Muscle of arm (tissue), 14 donors: ENCODE results near the gene CERS1. TPM values are rescaled to one million over a fixed set of nuclear protein-coding genes. Genes with fewer than 3 reads are reported as not detected.
A peak's percentile ranks its signal among the peaks of the same experiment; 100 is the strongest.

Source experiments
- DNase-seq: peaks from one replicate; pipeline ENCODE4 v3.0.0-alpha.2; 2013
- long read RNA-seq, 11 donors: transcript quantifications; one replicate each; lab custom pipeline, GENCODE V29; 2026
- polyA plus RNA-seq, 12 donors: library from polyadenylated mRNA; unstranded; fragments of 120-200 nt; gene quantifications; one replicate each; pipeline ENCODE4 v1.2.1, GENCODE V29; 2013; ENCODE audit not compliant: insufficient read length in 12 of 12

Gene CERS1
- polyA plus RNA-seq, result 10 to 100 TPM in 11 of 12 donors, not detected in 1; 15.8 to 49.2 (median 30.5) TPM
- long read RNA-seq, donor 1, partial matches to known transcripts, result 0 of 2 reads
- long read RNA-seq, donor 1, other reads (novel, unspliced or antisense), result 0 of 2 reads
- long read RNA-seq, donor 2, transcript CERS1-204 (8 exons, 2,517 nt), result minor isoform, 6 of 21 reads
- long read RNA-seq, donor 2, transcript CERS1-201 (6 exons, 2,094 nt), result major isoform, 8 of 21 reads
- long read RNA-seq, donor 2, partial matches to known transcripts, result 7 of 21 reads
- long read RNA-seq, donor 2, other reads (novel, unspliced or antisense), result 0 of 21 reads
- long read RNA-seq, donor 3, transcript CERS1-201 (6 exons, 2,094 nt), result major isoform, 6 of 8 reads
- long read RNA-seq, donor 3, partial matches to known transcripts, result 0 of 8 reads
- long read RNA-seq, donor 3, other reads (novel, unspliced or antisense), result 0 of 8 reads
- long read RNA-seq, donor 4, partial matches to known transcripts, result 0 of 2 reads
- long read RNA-seq, donor 4, other reads (novel, unspliced or antisense), result 0 of 2 reads
- long read RNA-seq, donor 5, transcript CERS1-204 (8 exons, 2,517 nt), result major isoform, 7 of 21 reads
- long read RNA-seq, donor 5, partial matches to known transcripts, result 10 of 21 reads
- long read RNA-seq, donor 5, other reads (novel, unspliced or antisense), result 0 of 21 reads
- long read RNA-seq, donor 6, transcript CERS1-201 (6 exons, 2,094 nt), result major isoform, 10 of 12 reads
- long read RNA-seq, donor 6, partial matches to known transcripts, result 0 of 12 reads
- long read RNA-seq, donor 6, other reads (novel, unspliced or antisense), result 0 of 12 reads
- long read RNA-seq, donor 7, partial matches to known transcripts, result 6 of 10 reads
- long read RNA-seq, donor 7, other reads (novel, unspliced or antisense), result 0 of 10 reads
- long read RNA-seq, donor 8, transcript CERS1-201 (6 exons, 2,094 nt), result minor isoform, 6 of 19 reads
- long read RNA-seq, donor 8, transcript CERS1-204 (8 exons, 2,517 nt), result major isoform, 8 of 19 reads
- long read RNA-seq, donor 8, partial matches to known transcripts, result 5 of 19 reads
- long read RNA-seq, donor 8, other reads (novel, unspliced or antisense), result 0 of 19 reads
- long read RNA-seq, donor 9, transcript CERS1-201 (6 exons, 2,094 nt), result major isoform, 5 of 8 reads
- long read RNA-seq, donor 9, partial matches to known transcripts, result 0 of 8 reads
- long read RNA-seq, donor 9, other reads (novel, unspliced or antisense), result 0 of 8 reads
- long read RNA-seq, donor 10, partial matches to known transcripts, result 0 of 6 reads
- long read RNA-seq, donor 10, other reads (novel, unspliced or antisense), result 0 of 6 reads
- long read RNA-seq, donor 11, transcript CERS1-201 (6 exons, 2,094 nt), result major isoform, 7 of 10 reads
- long read RNA-seq, donor 11, partial matches to known transcripts, result 0 of 10 reads
- long read RNA-seq, donor 11, other reads (novel, unspliced or antisense), result 0 of 10 reads

GRCh38 chr19:18895824-18896341, at the start of gene CERS1:
Gene CERS1 (minus strand): TSS chr19:18896158. CDS start chr19:18896072, 86 bp downstream.
- DNase-seq, result no peak

- DNase-seq, result no peak
Measured at GRCh38 chr19:18945297-18945696, 49.3 kb upstream of the CERS1 start.

- DNase-seq, result no peak
Measured at GRCh38 chr19:18943465-18943864, 47.5 kb upstream of the CERS1 start.

- no peak for DNase-seq
Measured at GRCh38 chr19:18942692-18943091, 46.7 kb upstream of the CERS1 start.

GRCh38 chr19:18941628-18942354, 45.8 kb upstream of the CERS1 start:
- DNase-seq, result no peak

- peak; percentile 76 for DNase-seq
Measured at GRCh38 chr19:18940769-18941627, 45.0 kb upstream of the CERS1 start, which contains the start of gene HOMER3. Gene HOMER3 (minus strand): TSS chr19:18941217. CDS start chr19:18938982, 2,235 bp downstream.

- DNase-seq, result peak; percentile 63
Measured at GRCh38 chr19:18939922-18940768, 44.2 kb upstream of the CERS1 start.

GRCh38 chr19:18939163-18939562, 43.2 kb upstream of the CERS1 start:
- DNase-seq, result no peak

- DNase-seq, result no peak
Measured at GRCh38 chr19:18933297-18933696, 37.3 kb upstream of the CERS1 start.

GRCh38 chr19:18932216-18932841, 36.4 kb upstream of the CERS1 start:
- DNase-seq, result peak; percentile 46

- DNase-seq, result no peak
Measured at GRCh38 chr19:18931316-18932162, 35.6 kb upstream of the CERS1 start.

- no peak for DNase-seq
Measured at GRCh38 chr19:18929311-18929710, 33.4 kb upstream of the CERS1 start.

- DNase-seq, result no peak
Measured at GRCh38 chr19:18928018-18928805, 32.3 kb upstream of the CERS1 start.

- no peak for DNase-seq
Measured at GRCh38 chr19:18924684-18925213, 28.8 kb upstream of the CERS1 start.

GRCh38 chr19:18922228-18922985, 26.4 kb upstream of the CERS1 start:
- DNase-seq, result no peak
